K562 (cell line): ENCODE results near the gene MLF1. TPM values are rescaled to one million over a fixed set of nuclear protein-coding genes. Genes with fewer than 3 reads are reported as not detected.

Source experiments
- BCOR ChIP-seq: fragments of 450-650 bp; IDR thresholded peaks from 2 replicates; pipeline ENCODE4 v1.6.1; 2016
- CCAR2 ChIP-seq: fragments of 200-400 bp; formaldehyde crosslinking; IDR thresholded peaks from 2 replicates; pipeline ENCODE4 v1.6.1; 2017; ENCODE audit warnings: mild to moderate bottlenecking, low read depth, low read length
- EP300 ChIP-seq: IDR thresholded peaks from 2 replicates; pipeline ENCODE4 v1.6.1; 2012; ENCODE audit warnings: low read length, improper control_type of control experiment
- ETV6 ChIP-seq, 3 experiments: fragments of 150-350 bp in 1 of 3; sonication (generic) in 1 of 3; formaldehyde crosslinking in 1 of 3; IDR thresholded peaks; 2 replicates each; pipeline versions ENCODE4 v1.6.1 to v1.8.0; 2014 to 2022; ENCODE audit warnings: borderline replicate concordance in 2 of 3, low read depth in 2 of 3, antibody characterized with exemption in 1 of 3, low read length in 1 of 3, mild to moderate bottlenecking in 1 of 3, missing genetic modification reagents in 1 of 3
- GTF2A2 ChIP-seq: IDR thresholded peaks from 2 replicates; pipeline ENCODE4 v1.6.1; 2016; ENCODE audit warnings: mild to moderate bottlenecking, missing genetic modification characterization, missing compliant biosample characterization
- MEIS2 ChIP-seq: fragments of 450-650 bp; IDR thresholded peaks from 2 replicates; pipeline ENCODE4 v1.6.1; 2014; ENCODE audit warnings: mild to moderate bottlenecking; ENCODE audit not compliant: partially characterized antibody
- RBM22 ChIP-seq: fragments of 200-400 bp; formaldehyde crosslinking; IDR thresholded peaks from 2 replicates; pipeline ENCODE4 v1.6.1; 2018; ENCODE audit warnings: low read length, low read depth; ENCODE audit not compliant: poor library complexity, severe bottlenecking
- RBM25 ChIP-seq: fragments of 200-400 bp; formaldehyde crosslinking; IDR thresholded peaks from 2 replicates; pipeline ENCODE4 v1.6.1; 2018; ENCODE audit warnings: low read length, low read depth, moderate library complexity; ENCODE audit not compliant: severe bottlenecking
- RNF2 ChIP-seq: sonication (generic); IDR thresholded peaks from 2 replicates; pipeline ENCODE4 v1.6.1; 2016
- SRSF7 ChIP-seq: fragments of 200-400 bp; formaldehyde crosslinking; optimal IDR thresholded peaks from 2 replicates; pipeline ENCODE3; 2017; ENCODE audit warnings: mild to moderate bottlenecking, low read depth, low read length
- TEAD1 ChIP-seq, 2 experiments: fragments of 450-650 bp in 1 of 2; sonication (generic) in 1 of 2; formaldehyde crosslinking; IDR thresholded peaks; 2 replicates each; pipeline versions ENCODE4 v1.4.0 to v1.8.0; 2020 to 2022; ENCODE audit warnings: mild to moderate bottlenecking in 2 of 2, missing genetic modification reagents in 1 of 2
- ZNF174 ChIP-seq: fragments of 250-450 bp; sonication (Bioruptor Pico); IDR thresholded peaks from 2 replicates; pipeline ENCODE4 v1.4.0; 2020; ENCODE audit warnings: mild to moderate bottlenecking
- ZNF444 ChIP-seq: fragments of 250-450 bp; sonication (Bioruptor Pico); IDR thresholded peaks from 2 replicates; pipeline ENCODE4 v1.4.0; 2020; ENCODE audit warnings: mild to moderate bottlenecking, moderate library complexity
- ZNF507 ChIP-seq: conservative IDR thresholded peaks from 2 replicates; pipeline ENCODE4 v1.6.1; 2017; ENCODE audit warnings: missing genetic modification characterization, missing compliant biosample characterization
- polyA plus RNA-seq, 8 experiments: library from polyadenylated mRNA; depleted of rRNA in 4 of 8; stranded (reverse) in 5 of 8; unstranded in 3 of 8; fragments of >200 nt; fragmentation: Nextera tagmentation in 2 of 8; fragmentation: Illumina TruSeq in 1 of 8; extraction: Ambion mirVana in 2 of 8; extraction: Trizol in 1 of 8; gene quantifications; 2 replicates each; pipeline versions ENCODE4 v1.2.1 to v1.2.3, GENCODE V29; 2011 to 2014; ENCODE audit warnings: inconsistent platforms in 1 of 8, missing spikeins in 1 of 8
- total RNA-seq, 7 experiments: library from RNA; depleted of rRNA in 6 of 7; stranded (reverse); fragments of >200 nt in 6 of 7; fragmentation: Illumina TruSeq in 2 of 7; extraction: Trizol in 2 of 7; gene quantifications; 2 replicates each; pipeline versions ENCODE4 v1.2.1 to v1.2.3, GENCODE V29; 2011 to 2021; ENCODE audit warnings: low replicate concordance in 1 of 7
- TF ChIP-seq, protein P1 (sequence below): fragments of 450-650 bp; IDR thresholded peaks from 2 replicates; pipeline ENCODE4 v1.6.1; 2016; ENCODE audit warnings: mild to moderate bottlenecking, moderate library complexity
- TF ChIP-seq, protein P2 (sequence below), 2 experiments: fragments of 450-650 bp; conservative IDR thresholded peaks; 2 replicates each; pipeline ENCODE4 v1.6.1; 2017; ENCODE audit warnings: mild to moderate bottlenecking in 2 of 2, moderate library complexity in 2 of 2

MLF1 gene
- total and polyA plus RNA-seq, 9 of the 15 experiments (the other 6 are each of a cell fraction or from before 2014, with no cell fraction given) = 20.4 to 71.0 (median 27.1) TPM

DNA sequence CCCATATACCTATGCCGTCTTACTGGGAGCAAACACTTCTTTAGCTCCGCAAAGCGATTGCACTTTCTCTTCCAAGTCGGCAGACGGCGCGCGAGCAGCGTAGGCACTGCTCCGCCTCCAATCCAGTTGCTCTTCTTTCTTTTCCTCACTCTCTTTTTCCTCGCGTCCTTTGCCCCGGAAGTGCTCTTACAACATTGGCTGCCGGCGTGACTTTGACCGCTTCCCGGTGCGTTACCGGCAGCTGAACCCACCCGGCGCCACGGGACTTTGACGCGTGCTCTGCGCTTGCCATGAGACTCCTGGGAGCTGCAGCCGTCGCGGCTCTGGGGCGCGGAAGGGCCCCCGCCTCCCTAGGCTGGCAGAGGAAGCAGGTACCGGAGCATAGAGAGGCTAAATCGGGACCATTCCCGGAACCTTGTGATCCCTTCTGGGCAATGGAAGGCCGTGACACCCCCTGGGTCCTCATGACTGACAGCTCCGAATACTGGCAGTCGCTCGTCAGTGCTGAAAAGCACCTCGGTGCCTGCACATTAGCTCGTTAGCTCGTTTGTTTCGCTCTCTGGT is 73.4 kb downstream of the MLF1 start, which contains the start of gene GFM1 (continued):
- TF ChIP-seq ZNF507 (no peak), ZNF174 (CRISPR knock-in tag) (no peak), RBM25 (no peak), EP300 (peak; percentile 35; the same call in 1 of the 2 replicates), GTF2A2 (tag) (no peak), TEAD1 (CRISPR knock-in tag; IDR thresholded peaks at IDR 0.05) (no peak), RNF2 (no peak), ETV6 (IDR thresholded peaks at IDR 0.05; ENCODE audit: borderline replicate concordance in 1 of 2, low read depth in 2 of 2, low read length in 1 of 2) (no peak; a peak in 1 of 4 replicates), ETV6 (CRISPR knock-in tag; IDR thresholded peaks at IDR 0.05; ENCODE audit: borderline replicate concordance) (no peak), ZNF444 (no peak), BCOR (no peak), RBM22 (no peak), MEIS2 (peak; percentile 63), CCAR2 (no peak), SRSF7 (no peak)
- TF ChIP-seq, protein P1, sequence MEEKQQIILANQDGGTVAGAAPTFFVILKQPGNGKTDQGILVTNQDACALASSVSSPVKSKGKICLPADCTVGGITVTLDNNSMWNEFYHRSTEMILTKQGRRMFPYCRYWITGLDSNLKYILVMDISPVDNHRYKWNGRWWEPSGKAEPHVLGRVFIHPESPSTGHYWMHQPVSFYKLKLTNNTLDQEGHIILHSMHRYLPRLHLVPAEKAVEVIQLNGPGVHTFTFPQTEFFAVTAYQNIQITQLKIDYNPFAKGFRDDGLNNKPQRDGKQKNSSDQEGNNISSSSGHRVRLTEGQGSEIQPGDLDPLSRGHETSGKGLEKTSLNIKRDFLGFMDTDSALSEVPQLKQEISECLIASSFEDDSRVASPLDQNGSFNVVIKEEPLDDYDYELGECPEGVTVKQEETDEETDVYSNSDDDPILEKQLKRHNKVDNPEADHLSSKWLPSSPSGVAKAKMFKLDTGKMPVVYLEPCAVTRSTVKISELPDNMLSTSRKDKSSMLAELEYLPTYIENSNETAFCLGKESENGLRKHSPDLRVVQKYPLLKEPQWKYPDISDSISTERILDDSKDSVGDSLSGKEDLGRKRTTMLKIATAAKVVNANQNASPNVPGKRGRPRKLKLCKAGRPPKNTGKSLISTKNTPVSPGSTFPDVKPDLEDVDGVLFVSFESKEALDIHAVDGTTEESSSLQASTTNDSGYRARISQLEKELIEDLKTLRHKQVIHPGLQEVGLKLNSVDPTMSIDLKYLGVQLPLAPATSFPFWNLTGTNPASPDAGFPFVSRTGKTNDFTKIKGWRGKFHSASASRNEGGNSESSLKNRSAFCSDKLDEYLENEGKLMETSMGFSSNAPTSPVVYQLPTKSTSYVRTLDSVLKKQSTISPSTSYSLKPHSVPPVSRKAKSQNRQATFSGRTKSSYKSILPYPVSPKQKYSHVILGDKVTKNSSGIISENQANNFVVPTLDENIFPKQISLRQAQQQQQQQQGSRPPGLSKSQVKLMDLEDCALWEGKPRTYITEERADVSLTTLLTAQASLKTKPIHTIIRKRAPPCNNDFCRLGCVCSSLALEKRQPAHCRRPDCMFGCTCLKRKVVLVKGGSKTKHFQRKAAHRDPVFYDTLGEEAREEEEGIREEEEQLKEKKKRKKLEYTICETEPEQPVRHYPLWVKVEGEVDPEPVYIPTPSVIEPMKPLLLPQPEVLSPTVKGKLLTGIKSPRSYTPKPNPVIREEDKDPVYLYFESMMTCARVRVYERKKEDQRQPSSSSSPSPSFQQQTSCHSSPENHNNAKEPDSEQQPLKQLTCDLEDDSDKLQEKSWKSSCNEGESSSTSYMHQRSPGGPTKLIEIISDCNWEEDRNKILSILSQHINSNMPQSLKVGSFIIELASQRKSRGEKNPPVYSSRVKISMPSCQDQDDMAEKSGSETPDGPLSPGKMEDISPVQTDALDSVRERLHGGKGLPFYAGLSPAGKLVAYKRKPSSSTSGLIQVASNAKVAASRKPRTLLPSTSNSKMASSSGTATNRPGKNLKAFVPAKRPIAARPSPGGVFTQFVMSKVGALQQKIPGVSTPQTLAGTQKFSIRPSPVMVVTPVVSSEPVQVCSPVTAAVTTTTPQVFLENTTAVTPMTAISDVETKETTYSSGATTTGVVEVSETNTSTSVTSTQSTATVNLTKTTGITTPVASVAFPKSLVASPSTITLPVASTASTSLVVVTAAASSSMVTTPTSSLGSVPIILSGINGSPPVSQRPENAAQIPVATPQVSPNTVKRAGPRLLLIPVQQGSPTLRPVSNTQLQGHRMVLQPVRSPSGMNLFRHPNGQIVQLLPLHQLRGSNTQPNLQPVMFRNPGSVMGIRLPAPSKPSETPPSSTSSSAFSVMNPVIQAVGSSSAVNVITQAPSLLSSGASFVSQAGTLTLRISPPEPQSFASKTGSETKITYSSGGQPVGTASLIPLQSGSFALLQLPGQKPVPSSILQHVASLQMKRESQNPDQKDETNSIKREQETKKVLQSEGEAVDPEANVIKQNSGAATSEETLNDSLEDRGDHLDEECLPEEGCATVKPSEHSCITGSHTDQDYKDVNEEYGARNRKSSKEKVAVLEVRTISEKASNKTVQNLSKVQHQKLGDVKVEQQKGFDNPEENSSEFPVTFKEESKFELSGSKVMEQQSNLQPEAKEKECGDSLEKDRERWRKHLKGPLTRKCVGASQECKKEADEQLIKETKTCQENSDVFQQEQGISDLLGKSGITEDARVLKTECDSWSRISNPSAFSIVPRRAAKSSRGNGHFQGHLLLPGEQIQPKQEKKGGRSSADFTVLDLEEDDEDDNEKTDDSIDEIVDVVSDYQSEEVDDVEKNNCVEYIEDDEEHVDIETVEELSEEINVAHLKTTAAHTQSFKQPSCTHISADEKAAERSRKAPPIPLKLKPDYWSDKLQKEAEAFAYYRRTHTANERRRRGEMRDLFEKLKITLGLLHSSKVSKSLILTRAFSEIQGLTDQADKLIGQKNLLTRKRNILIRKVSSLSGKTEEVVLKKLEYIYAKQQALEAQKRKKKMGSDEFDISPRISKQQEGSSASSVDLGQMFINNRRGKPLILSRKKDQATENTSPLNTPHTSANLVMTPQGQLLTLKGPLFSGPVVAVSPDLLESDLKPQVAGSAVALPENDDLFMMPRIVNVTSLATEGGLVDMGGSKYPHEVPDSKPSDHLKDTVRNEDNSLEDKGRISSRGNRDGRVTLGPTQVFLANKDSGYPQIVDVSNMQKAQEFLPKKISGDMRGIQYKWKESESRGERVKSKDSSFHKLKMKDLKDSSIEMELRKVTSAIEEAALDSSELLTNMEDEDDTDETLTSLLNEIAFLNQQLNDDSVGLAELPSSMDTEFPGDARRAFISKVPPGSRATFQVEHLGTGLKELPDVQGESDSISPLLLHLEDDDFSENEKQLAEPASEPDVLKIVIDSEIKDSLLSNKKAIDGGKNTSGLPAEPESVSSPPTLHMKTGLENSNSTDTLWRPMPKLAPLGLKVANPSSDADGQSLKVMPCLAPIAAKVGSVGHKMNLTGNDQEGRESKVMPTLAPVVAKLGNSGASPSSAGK = peak; percentile 47; the same call in 1 of the 2 replicates
- TF ChIP-seq, protein P2, sequence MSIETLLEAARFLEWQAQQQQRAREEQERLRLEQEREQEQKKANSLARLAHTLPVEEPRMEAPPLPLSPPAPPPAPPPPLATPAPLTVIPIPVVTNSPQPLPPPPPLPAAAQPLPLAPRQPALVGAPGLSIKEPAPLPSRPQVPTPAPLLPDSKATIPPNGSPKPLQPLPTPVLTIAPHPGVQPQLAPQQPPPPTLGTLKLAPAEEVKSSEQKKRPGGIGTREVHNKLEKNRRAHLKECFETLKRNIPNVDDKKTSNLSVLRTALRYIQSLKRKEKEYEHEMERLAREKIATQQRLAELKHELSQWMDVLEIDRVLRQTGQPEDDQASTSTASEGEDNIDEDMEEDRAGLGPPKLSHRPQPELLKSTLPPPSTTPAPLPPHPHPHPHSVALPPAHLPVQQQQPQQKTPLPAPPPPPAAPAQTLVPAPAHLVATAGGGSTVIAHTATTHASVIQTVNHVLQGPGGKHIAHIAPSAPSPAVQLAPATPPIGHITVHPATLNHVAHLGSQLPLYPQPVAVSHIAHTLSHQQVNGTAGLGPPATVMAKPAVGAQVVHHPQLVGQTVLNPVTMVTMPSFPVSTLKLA (conservative IDR thresholded peaks at IDR 0.05) = peak; percentile 96 to 98
